ENCODE measurements around the gene NUCKS1.

DNA sequence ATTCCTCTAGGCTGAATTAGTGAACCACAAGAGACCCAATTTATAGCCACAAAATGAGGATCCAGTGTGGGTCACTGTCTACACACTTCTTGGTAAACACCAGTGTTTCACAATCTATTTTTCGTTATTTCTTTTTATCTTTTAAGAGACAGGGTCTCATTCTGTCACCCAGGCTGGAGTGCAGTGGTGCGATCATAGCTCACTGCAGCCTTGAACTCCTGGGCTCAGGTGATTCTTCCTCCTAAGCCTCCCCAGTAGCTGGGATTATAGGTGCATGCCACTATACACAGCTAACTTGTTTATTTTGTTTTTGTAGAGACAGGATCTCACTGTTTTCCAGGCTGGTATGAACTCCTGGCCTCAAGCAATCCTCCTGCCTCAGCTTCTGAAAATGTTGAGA is 40.3 kb downstream of the NUCKS1 start:
- TF ChIP-seq, protein P1, sequence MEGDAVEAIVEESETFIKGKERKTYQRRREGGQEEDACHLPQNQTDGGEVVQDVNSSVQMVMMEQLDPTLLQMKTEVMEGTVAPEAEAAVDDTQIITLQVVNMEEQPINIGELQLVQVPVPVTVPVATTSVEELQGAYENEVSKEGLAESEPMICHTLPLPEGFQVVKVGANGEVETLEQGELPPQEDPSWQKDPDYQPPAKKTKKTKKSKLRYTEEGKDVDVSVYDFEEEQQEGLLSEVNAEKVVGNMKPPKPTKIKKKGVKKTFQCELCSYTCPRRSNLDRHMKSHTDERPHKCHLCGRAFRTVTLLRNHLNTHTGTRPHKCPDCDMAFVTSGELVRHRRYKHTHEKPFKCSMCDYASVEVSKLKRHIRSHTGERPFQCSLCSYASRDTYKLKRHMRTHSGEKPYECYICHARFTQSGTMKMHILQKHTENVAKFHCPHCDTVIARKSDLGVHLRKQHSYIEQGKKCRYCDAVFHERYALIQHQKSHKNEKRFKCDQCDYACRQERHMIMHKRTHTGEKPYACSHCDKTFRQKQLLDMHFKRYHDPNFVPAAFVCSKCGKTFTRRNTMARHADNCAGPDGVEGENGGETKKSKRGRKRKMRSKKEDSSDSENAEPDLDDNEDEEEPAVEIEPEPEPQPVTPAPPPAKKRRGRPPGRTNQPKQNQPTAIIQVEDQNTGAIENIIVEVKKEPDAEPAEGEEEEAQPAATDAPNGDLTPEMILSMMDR (conservative IDR thresholded peaks at IDR 0.05 in 1 of 2, IDR thresholded peaks at IDR 0.05 in 1 of 2; ENCODE audit: extremely low read depth in 1 of 2, insufficient read depth in 1 of 2, low read depth in 1 of 2, low read length in 2 of 2), result no peak
- no peak for TF ChIP-seq EZH2 (IDR thresholded peaks at IDR 0.05; ENCODE audit: borderline replicate concordance, low read length)
